Measurements from ENCODE around the gene BAZ1B.

DNA sequence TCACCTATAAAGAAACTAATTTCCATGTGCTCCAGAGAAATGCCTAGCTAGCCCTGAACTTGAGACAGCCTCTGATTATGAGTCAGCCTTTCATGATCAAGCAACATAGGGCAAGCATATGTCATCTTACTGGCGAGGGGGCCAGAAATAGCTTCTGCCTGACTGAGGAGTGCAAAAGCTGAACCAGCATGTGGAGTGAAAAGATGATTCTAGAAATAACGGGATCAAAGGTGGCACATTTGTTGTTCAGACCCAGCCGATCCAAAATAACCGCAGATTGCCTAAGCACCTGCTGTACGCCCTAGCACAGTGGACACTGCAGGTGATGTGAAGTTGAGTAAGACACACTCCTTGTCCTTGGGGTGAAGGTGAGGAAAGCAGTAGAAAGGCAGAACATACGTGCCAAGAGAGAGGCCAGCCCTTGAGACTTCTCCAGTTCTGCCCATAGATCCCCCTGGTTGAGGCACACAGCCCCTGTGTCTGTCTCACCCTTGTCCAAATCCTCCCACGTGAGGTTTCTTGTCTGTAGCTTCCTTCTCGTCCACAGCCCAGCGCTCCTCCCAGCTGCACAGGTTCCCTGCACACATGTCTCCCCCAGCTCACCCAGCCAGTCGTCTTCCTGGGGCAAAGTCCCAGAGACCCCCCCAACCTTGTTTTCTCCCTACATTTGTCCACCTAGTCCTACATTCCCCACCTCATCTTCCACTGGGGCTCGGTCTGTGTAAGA, 38.2 kb upstream of the BAZ1B start:
- TF ChIP-seq, protein P1, sequence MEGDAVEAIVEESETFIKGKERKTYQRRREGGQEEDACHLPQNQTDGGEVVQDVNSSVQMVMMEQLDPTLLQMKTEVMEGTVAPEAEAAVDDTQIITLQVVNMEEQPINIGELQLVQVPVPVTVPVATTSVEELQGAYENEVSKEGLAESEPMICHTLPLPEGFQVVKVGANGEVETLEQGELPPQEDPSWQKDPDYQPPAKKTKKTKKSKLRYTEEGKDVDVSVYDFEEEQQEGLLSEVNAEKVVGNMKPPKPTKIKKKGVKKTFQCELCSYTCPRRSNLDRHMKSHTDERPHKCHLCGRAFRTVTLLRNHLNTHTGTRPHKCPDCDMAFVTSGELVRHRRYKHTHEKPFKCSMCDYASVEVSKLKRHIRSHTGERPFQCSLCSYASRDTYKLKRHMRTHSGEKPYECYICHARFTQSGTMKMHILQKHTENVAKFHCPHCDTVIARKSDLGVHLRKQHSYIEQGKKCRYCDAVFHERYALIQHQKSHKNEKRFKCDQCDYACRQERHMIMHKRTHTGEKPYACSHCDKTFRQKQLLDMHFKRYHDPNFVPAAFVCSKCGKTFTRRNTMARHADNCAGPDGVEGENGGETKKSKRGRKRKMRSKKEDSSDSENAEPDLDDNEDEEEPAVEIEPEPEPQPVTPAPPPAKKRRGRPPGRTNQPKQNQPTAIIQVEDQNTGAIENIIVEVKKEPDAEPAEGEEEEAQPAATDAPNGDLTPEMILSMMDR (IDR thresholded peaks at IDR 0.05): no peak
- TF ChIP-seq ZFX (IDR thresholded peaks at IDR 0.05; ENCODE audit: borderline replicate concordance): no peak
